NCI-H2196 treated with DMSO at 0.1 percent for 48 hours (cell line): ENCODE results near the gene PSMA7.

Experiments used
- DNase-seq: peaks from one replicate; lab custom pipeline; 2025; ENCODE audit not compliant: unreplicated experiment; lab: John Stamatoyannopoulos, UW

PSMA7 gene

DNA sequence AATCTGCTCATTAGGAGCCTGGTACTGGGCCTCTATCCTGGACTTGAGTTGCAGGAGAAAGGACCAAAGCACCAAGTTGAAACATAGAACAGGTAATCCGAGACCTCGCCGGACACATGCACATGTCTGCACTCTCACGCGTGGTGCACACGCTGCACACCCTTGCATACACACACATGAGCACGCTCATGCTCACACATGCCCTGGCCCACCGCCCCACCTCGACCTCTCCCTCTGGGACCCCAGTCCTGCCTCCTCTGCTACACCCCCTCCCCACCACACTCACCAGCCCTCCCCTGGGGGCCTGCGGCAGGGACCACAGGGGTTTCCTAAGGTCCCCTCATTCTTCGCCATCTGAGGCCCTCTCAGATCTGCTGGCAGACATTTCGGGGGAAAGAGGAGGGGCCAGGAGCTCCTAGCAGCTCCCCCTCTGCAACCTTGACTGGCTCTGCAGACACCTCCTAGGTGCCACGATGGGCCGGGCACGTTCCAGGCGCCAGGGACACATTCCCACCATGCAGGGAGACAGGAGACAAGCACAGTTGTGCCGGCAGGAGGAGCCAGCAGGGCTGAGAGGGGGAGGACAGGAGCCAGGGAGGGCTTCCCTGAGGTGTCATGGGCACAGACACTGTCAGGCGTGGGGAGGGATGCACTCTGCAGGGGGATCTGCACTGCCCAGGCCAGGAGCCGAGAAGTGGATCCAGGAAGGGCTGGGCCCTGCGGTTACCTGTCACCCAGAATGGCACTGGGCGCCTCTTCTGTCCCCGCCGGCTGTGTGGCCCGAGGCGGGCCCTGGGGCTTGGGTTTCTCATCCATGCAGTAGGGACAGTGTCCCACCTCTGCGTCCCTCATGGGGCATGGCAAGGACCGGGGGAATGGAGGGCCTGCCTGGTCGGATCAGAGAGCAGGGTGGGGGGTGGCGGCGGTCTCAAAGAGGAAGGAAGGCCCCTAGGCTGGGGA, 46.5 kb downstream of the PSMA7 start:
- no peak for DNase-seq

DNA sequence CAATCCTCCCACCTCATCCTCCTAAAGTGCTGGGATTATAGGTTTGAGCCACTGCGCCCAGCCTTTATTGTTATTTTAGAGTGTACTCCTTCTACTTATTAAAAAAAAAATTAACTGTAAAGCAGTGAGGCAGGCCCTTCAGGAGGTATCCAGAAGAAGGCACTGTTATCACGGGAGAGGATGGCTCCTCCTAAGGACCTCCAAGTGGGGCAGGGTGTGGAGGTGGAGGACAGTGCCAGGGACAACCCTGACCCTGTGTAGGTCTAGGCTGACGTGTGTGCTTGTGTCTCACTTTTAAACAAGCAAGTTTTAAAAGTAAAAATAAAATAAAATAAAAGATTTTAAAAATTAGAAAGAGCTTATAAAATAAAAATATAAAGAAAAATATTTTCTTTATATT, 53.8 kb downstream of the PSMA7 start:
- DNase-seq = no peak

DNA sequence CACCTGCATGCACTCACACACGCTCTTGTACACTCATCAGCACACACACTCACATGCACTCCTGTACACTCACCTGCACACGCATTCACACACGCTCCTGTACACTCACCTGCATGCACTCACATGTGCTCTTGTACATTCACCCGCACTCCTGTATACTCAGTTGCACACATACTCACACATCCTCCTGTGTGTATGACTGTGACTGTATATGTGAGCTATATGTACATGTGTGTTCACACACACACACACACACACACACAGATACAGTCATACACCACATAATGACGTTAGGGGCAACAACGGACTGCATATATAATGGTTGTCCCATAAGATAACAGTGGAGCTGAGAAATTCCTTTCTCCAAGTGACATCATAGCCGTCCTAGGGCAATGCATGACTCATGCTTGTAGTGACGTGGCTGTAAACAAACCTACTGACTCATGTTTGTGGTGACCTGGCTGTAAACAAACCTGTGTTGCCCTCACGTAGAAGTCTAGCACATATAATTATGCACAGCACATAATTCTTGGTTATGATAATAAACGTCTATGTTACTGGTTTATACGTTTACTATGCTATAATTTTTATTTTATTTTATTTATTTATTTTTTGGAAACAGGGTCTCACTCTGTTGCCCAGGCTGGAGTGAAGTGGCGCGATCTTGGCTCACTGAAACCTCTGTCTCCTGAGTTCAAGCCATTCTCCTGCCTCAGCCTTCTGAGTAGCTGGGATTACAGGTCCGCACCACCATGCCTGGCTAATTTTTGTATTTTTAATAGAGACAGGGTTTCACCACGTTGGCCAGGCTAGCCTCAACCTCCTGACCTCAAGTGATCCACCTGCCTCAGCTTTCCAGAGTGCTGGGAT, 54.7 kb downstream of the PSMA7 start:
- no peak for DNase-seq

DNA sequence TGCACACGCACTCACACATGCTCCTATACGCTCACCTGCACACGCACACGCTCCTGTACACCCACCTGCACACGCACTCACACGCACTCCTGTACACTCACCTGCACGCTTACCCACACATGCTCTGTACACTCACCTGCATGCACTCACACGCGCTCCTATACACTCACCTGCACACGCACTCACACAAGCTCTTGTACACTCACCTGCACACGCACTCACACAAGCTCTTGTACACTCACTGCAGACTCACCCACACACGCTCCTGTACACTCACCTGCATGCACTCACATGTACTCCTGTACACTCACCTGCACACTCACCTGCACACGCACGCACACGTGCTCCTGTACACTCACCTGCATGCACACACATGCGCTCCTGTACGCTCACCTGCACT, 55.6 kb downstream of the PSMA7 start:
- DNase-seq = no peak

DNA sequence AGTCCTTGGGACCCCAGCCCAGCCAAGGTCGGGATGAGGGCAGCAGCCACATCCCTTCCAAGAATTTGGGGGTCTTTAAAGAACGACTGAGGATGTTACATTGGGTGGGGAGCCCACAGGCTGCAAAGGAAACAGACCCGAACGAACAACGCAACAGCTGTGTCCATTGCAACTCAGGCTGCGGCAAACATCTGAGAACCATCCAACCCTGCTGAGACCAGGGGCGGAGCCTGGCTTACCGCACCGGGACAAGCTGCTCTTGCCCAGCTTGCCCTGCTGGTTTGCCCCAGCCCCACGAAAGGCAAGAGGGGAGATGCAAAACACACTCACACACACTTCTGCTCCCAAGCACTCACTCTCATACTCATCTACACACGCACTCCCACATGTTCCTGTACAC, 56.0 kb downstream of the PSMA7 start:
- DNase-seq = no peak
